Measurements from ENCODE around the gene AGAP3. TPM values are rescaled to one million over a fixed set of nuclear protein-coding genes. Genes with fewer than 3 reads are reported as not detected.

AGAP3 gene
- total RNA-seq, 1 donor from 2014 or later, result 206 TPM

DNA sequence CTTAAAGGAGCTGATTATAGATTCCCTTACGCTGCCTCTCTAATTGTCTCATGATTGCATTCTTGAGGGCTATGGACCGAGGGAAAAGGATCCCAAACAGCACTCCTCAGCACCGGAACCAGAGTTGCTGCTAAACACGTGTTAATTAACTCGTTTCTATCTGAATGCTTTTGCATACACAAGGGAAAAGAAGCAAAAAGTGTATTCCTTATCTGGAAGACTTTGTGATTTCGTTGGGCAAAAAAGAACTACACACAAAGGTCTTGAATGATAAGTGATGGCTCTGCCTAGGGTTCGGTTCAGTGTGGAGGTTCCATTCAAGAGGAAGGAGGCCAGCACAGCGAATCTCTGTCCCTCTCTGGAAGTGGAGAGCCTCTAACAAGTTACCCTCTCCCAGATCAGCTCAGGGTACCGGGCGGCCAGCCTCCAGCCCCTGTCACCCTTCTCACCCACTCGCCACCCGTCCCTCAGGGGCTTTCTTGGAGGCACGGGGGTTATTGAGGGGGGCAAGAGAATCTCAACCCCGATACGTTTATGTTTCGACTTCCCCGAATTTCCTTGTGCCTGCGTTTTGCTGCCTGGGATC is 27.4 kb upstream of the AGAP3 start:
- peak overlapping the region; percentile 96 for H3K4me3 Mint-ChIP-seq (ENCODE audit: unreplicated experiment)
- DNase-seq (ENCODE audit: low spot score), result no peak
- peaks cover 4% of the 10 kb centered on the region for H3K36me3 Mint-ChIP-seq (ENCODE audit: low read depth, unreplicated experiment)
- TF ChIP-seq, protein P1, sequence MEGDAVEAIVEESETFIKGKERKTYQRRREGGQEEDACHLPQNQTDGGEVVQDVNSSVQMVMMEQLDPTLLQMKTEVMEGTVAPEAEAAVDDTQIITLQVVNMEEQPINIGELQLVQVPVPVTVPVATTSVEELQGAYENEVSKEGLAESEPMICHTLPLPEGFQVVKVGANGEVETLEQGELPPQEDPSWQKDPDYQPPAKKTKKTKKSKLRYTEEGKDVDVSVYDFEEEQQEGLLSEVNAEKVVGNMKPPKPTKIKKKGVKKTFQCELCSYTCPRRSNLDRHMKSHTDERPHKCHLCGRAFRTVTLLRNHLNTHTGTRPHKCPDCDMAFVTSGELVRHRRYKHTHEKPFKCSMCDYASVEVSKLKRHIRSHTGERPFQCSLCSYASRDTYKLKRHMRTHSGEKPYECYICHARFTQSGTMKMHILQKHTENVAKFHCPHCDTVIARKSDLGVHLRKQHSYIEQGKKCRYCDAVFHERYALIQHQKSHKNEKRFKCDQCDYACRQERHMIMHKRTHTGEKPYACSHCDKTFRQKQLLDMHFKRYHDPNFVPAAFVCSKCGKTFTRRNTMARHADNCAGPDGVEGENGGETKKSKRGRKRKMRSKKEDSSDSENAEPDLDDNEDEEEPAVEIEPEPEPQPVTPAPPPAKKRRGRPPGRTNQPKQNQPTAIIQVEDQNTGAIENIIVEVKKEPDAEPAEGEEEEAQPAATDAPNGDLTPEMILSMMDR (IDR thresholded peaks at IDR 0.05; ENCODE audit: unreplicated experiment), result no peak
- peak overlapping the region; percentile 89 for H3K27ac Mint-ChIP-seq (ENCODE audit: unreplicated experiment)
- peaks cover 35% of the 10 kb centered on the region for H3K4me1 Mint-ChIP-seq (ENCODE audit: unreplicated experiment)
- no peaks in the 10 kb centered on the region for H3K9me3 Mint-ChIP-seq (ENCODE audit: unreplicated experiment)
- H3K27me3 Mint-ChIP-seq (ENCODE audit: unreplicated experiment), result peaks cover 18% of the 10 kb centered on the region

DNA sequence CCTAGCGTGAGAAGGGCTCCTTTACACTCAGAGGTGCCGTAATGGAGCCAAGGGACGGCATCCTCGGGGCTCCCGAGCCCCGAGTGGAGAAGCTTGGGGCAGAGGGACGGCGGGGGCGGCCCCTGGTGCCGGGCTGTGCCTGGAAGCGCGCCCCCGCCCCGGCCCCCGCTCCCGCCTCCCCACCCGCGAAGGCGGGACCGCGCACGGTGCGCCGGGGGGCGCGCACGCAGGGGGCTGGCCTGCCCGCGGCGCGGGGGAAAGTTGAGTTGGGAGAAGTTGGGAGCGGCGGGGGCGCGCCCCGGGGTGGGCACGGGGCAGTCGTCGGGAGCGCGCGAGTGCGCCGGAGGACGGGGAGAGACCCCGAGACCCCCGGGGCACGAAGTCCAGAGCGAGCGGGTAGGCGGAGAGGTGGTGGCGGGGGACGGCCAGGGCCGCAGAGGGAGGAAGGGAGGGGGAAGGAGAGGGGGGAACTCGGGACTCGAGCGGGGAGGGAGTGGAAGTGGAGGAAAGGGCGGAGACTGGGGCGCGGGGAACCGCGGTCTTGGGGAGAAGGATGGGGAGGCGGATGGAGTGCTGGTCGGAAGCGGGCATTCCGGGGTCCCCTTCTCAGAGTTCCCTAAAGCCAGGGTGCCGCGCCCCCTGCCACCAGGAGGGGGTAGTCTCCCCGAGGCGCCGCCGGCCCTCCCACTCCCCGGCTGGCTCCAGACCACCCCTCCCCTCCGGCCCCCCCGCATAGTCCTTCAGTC is 26.7 kb upstream of the AGAP3 start, which contains the start of gene SLC4A2:
Gene SLC4A2 (plus strand): TSS at position 223 of the 746 bp plus-strand sequence. CDS start 2,399 bp downstream, outside the sequence.
- Mint-ChIP-seq H3K4me3 (ENCODE audit: unreplicated experiment) (peak within 1 kb of the TSS; percentile 96), H3K27me3 (ENCODE audit: unreplicated experiment) (peaks cover 13% of the 10 kb centered on the region), H3K36me3 (ENCODE audit: low read depth, unreplicated experiment) (peaks cover 3% of the 10 kb centered on the region), H3K27ac (ENCODE audit: unreplicated experiment) (peak within 1 kb of the TSS; percentile 89), H3K4me1 (ENCODE audit: unreplicated experiment) (peaks cover 35% of the 10 kb centered on the region), H3K9me3 (ENCODE audit: unreplicated experiment) (no peaks in the 10 kb centered on the region)
- TF ChIP-seq, protein P1 (IDR thresholded peaks at IDR 0.05; ENCODE audit: unreplicated experiment), result peak; percentile 67
- peak; percentile 65 for DNase-seq (ENCODE audit: low spot score)

DNA sequence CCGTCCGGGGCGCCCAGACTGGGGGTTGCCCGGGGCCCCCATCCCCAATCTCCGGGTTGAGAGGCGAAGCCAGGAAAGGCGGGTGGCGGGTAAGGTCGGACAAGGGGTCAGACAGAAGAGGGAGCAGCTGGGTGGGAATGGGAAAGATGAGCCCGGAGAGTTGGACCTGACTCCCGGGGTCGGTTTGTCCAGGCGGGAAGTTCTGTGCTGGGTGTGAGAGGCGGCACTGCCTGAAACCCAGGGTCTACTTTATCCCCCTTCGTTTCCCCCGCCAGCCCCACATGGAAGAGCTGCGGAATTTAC is 26.2 kb upstream of the AGAP3 start:
- Mint-ChIP-seq H3K27me3 (ENCODE audit: unreplicated experiment) (peaks cover 11% of the 10 kb centered on the region), H3K27ac (ENCODE audit: unreplicated experiment) (no peak overlapping the region), H3K9me3 (ENCODE audit: unreplicated experiment) (no peaks in the 10 kb centered on the region), H3K4me3 (ENCODE audit: unreplicated experiment) (peak overlapping the region; percentile 88), H3K36me3 (ENCODE audit: low read depth, unreplicated experiment) (peaks cover 3% of the 10 kb centered on the region), H3K4me1 (ENCODE audit: unreplicated experiment) (peaks cover 35% of the 10 kb centered on the region)
- TF ChIP-seq, protein P1 (IDR thresholded peaks at IDR 0.05; ENCODE audit: unreplicated experiment), result peak; percentile 38
- no peak for DNase-seq (ENCODE audit: low spot score)

DNA sequence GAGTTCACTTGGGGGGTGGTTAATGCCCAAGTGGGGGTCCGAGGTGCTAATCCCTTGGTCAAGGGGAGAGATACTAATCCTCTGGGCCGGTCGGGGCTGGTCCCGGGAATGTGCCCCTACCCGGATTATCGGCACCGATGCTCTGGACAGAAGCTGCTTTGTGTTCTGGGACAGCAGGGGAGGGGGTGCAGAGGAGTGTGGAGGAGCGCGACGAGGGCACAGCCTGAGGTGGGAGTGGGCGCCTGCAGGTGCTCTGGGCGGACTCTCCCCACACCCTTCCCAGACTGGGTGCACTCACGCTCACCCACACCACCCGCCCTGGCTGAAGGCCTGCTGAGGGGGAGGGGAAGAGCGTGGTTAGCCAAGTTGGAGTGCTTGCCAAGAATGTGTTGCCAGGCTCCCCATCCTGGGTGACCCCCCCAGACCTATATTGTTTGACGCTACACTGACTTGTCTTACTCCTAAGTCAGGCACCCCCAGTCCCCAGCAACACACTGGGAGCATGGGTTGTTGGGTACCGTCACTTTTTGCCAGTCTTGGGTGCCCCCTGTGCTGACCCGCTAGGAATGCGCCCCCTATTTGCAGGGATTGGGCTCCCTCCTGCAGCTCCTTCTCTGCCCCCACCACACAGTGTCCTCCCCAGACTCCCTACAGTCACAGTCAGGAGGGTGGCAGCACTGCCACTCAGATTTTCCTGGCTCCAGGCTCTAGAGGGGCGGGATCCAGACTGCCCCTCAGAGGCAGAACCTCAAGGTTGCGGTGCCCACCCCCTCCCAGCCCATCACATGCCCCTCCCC is 25.7 kb upstream of the AGAP3 start:
- DNase-seq (ENCODE audit: low spot score), result no peak
- H3K27ac Mint-ChIP-seq (ENCODE audit: unreplicated experiment), result no peak overlapping the region
- H3K36me3 Mint-ChIP-seq (ENCODE audit: low read depth, unreplicated experiment), result peaks cover 8% of the 10 kb centered on the region
- TF ChIP-seq, protein P1 (IDR thresholded peaks at IDR 0.05; ENCODE audit: unreplicated experiment), result no peak
- peaks cover 11% of the 10 kb centered on the region for H3K27me3 Mint-ChIP-seq (ENCODE audit: unreplicated experiment)
- peaks cover 35% of the 10 kb centered on the region for H3K4me1 Mint-ChIP-seq (ENCODE audit: unreplicated experiment)
- peak overlapping the region; percentile 88 for H3K4me3 Mint-ChIP-seq (ENCODE audit: unreplicated experiment)
- no peaks in the 10 kb centered on the region for H3K9me3 Mint-ChIP-seq (ENCODE audit: unreplicated experiment)
